HCT116 (cell line): Measurements from ENCODE around the gene THPO. TPM values are rescaled to one million over a fixed set of nuclear protein-coding genes. Genes with fewer than 3 reads are reported as not detected.

Experiments used
- ATAC-seq: fragments of 200-7000 bp; cut with Tn5 transposase; 2 replicates; pipeline ENCODE4 v1.9.1; 2020; ENCODE audit warnings: mild to moderate bottlenecking, moderate library complexity
- BruUV-seq: library from RNA; stranded (reverse); fragments of 400-500 nt; replicated peaks from 2 replicates; lab custom pipeline; 2021; lab: Mats Ljungman, UMichigan
- CTCF ChIA-PET: fragments of 300-600 bp; sonication (Branson Sonifier 250); formaldehyde crosslinking; loops from one replicate; lab custom pipeline; 2021; ENCODE audit warnings: antibody characterized with exemption; lab: Charles Lee
- POLR2A ChIA-PET: fragments of 300-600, 350-600 bp; sonication (Branson Sonifier 250); formaldehyde crosslinking; loops from one replicate; lab custom pipeline; 2021; ENCODE audit warnings: antibody characterized with exemption; lab: Charles Lee
- RAD21 ChIA-PET, 2 experiments: fragments of 300-600 bp; sonication (Branson Sonifier 250); formaldehyde crosslinking; loops; one replicate each; lab custom pipeline; 2023; ENCODE audit warnings: low total read pairs in 2 of 2; ENCODE audit not compliant: uncharacterized antibody in 2 of 2, unreplicated experiment in 2 of 2, low non-redundant PET in 1 of 2; lab: Charles Lee
- DNase-seq: peaks from one replicate; pipeline ENCODE4 v3.0.0-alpha.2; 2010; ENCODE audit warnings: low read depth, low spot score
- H2AFZ ChIP-seq: fragments of 200-600 bp; shearing (Covaris generic), sonication (generic); 2 replicates; pipeline ENCODE4 v1.6.1; 2017; ENCODE audit warnings: low read depth, mixed run types, mixed read lengths, antibody characterized with exemption, low read length; ENCODE audit not compliant: poor library complexity, severe bottlenecking
- H3K27ac ChIP-seq: 2 replicates; pipeline ENCODE4 v1.5.1; 2012; ENCODE audit warnings: low read depth, low read length
- H3K27me3 ChIP-seq: fragments of 200-600 bp; sonication (generic); 2 replicates; pipeline ENCODE4 v1.6.1; 2016; ENCODE audit warnings: mixed run types, low read length, mixed read lengths; ENCODE audit not compliant: insufficient read depth
- H3K36me3 ChIP-seq, 2 experiments: fragments of 200-500 bp in 1 of 2; fragments of 200-600 bp in 1 of 2; sonication (Bioruptor generic) in 1 of 2; sonication (generic) in 1 of 2; 2 replicates each; pipeline versions ENCODE4 v1.5.1 to v1.6.1; 2014 to 2016; ENCODE audit warnings: low read length in 2 of 2, inconsistent platforms in 1 of 2, mixed read lengths in 1 of 2, mixed run types in 1 of 2; ENCODE audit not compliant: insufficient read depth in 2 of 2, control insufficient read depth in 1 of 2
- H3K4me1 ChIP-seq, 2 experiments: fragments of 200-600 bp in 1 of 2; sonication (generic) in 1 of 2; 2 replicates each; pipeline versions ENCODE4 v1.5.1 to v1.6.1; 2012 to 2017; ENCODE audit warnings: low read length in 2 of 2, inconsistent platforms in 1 of 2, mild to moderate bottlenecking in 1 of 2, mixed read lengths in 1 of 2, mixed run types in 1 of 2, moderate library complexity in 1 of 2; ENCODE audit not compliant: insufficient read depth in 2 of 2, control insufficient read depth in 1 of 2
- H3K4me2 ChIP-seq: fragments of 200-600 bp; sonication (generic); 2 replicates; pipeline ENCODE4 v1.6.1; 2017; ENCODE audit warnings: mixed run types, low read length, mixed read lengths
- H3K4me3 ChIP-seq, 2 experiments: fragments of 200-600 bp in 1 of 2; sonication (generic) in 1 of 2; replicated peaks in 1 of 2; 2 replicates each; pipeline ENCODE4 v1.5.1; 2011 to 2016; ENCODE audit warnings: low read length in 2 of 2, control low read depth in 1 of 2, low read depth in 1 of 2, mild to moderate bottlenecking in 1 of 2, mixed read lengths in 1 of 2, mixed run types in 1 of 2
- H3K79me2 ChIP-seq: fragments of 200-600 bp; sonication (generic); 2 replicates; pipeline ENCODE4 v1.6.1; 2017; ENCODE audit warnings: mild to moderate bottlenecking, mixed run types, low read length, moderate library complexity, mixed read lengths; ENCODE audit not compliant: insufficient read depth
- H3K9ac ChIP-seq: fragments of 200-600 bp; sonication (generic); 2 replicates; pipeline ENCODE4 v1.6.1; 2016; ENCODE audit warnings: low read length, mixed read lengths
- H3K9me2 ChIP-seq: fragments of 200-600 bp; sonication (generic), shearing (Covaris generic); 2 replicates; pipeline ENCODE4 v1.6.1; 2017; ENCODE audit warnings: mixed run types, mild to moderate bottlenecking, moderate library complexity; ENCODE audit not compliant: insufficient read depth
- H3K9me3 ChIP-seq, 2 experiments: fragments of 200-500 bp in 1 of 2; fragments of 200-600 bp in 1 of 2; sonication (Bioruptor generic) in 1 of 2; sonication (generic) in 1 of 2; 2 replicates each; pipeline ENCODE4 v1.6.1; 2014 to 2017; ENCODE audit warnings: low read length in 2 of 2, mixed read lengths in 2 of 2, inconsistent platforms in 1 of 2, low read depth in 1 of 2, mild to moderate bottlenecking in 1 of 2, mixed run types in 1 of 2, moderate library complexity in 1 of 2; ENCODE audit not compliant: control insufficient read depth in 1 of 2, insufficient read depth in 1 of 2
- H4K20me1 ChIP-seq: fragments of 200-600 bp; sonication (generic), shearing (Covaris generic); 2 replicates; pipeline ENCODE4 v1.6.1; 2017; ENCODE audit warnings: mixed run types, mild to moderate bottlenecking, moderate library complexity; ENCODE audit not compliant: insufficient read depth
- ELF1 ChIP-seq: IDR thresholded peaks from 2 replicates; pipeline ENCODE4 v1.6.1; 2012; ENCODE audit warnings: low read depth, borderline replicate concordance
- RAD21 ChIP-seq: IDR thresholded peaks from 2 replicates; pipeline ENCODE4 v1.6.1; 2012; ENCODE audit warnings: low read depth, mild to moderate bottlenecking
- TCF7L2 ChIP-seq: IDR thresholded peaks from 2 replicates; pipeline ENCODE4 v1.7.0; 2011; ENCODE audit warnings: borderline replicate concordance, inconsistent platforms; ENCODE audit not compliant: insufficient read depth, insufficient read length; ENCODE audit errors: extremely low read depth
- YY1 ChIP-seq: IDR thresholded peaks from 2 replicates; pipeline ENCODE4 v1.6.1; 2011; ENCODE audit warnings: low read length, low read depth, moderate library complexity, mild to moderate bottlenecking; ENCODE audit not compliant: insufficient replicate concordance; ENCODE audit errors: extremely low read depth
- intact Hi-C: fragments of 100-400 bp; cut with micrococcal nuclease; formaldehyde crosslinking; loops from 2 replicates; pipeline ENCODE4 v1.10.0; 2022
- total RNA-seq: library from RNA; stranded (reverse); gene quantifications from one replicate; pipeline ENCODE4 v1.2.1, GENCODE V29; 2021; ENCODE audit not compliant: unreplicated experiment
- TF ChIP-seq, protein P1 (sequence below): IDR thresholded peaks from 2 replicates; pipeline ENCODE4 v1.6.1; 2012

The THPO gene
- total RNA-seq, 1 experiment from 2014 or later = not detected

DNA sequence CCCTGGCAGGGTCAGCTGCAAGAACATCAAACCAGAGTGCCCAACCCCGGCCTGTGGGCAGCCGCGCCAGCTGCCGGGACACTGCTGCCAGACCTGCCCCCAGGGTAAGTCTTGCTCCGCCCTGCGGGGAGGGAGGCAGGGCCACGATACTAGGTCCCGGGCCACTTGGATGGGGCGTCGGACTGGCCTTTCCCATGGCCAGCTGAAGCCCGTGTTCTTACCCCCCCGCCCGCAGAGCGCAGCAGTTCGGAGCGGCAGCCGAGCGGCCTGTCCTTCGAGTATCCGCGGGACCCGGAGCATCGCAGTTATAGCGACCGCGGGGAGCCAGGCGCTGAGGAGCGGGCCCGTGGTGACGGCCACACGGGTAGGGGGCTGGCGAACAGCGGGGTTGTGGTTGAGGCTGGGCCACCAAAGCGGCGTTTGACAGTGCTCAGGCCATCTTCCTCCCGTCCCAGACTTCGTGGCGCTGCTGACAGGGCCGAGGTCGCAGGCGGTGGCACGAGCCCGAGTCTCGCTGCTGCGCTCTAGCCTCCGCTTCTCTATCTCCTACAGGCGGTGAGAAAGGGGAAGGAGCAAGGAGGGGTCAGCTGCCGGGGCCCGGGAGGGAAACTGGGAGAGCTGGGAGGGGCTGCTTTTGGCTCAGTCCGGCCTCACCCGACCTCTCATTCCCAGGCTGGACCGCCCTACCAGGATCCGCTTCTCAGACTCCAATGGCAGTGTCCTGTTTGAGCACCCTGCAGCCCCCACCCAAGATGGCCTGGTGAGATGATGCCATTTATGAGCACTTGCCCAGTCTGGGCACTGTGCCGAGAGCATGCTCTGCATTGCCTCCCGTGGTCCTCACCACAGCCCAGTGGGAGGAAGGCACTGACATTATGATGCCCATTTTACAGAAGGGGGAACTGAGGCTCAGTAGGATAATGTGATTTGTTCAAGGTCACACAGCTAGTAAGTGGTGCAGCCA is 3.5 kb upstream of the THPO start:
- no peaks in the 10 kb centered on the region for H3K79me2 ChIP-seq
- H3K4me2 ChIP-seq = peak overlapping the region; percentile 87; the same call in 1 of the 2 replicates
- no peak overlapping the region for H2AFZ ChIP-seq
- intact Hi-C loops = no loop called here
- no peaks in the 10 kb centered on the region for H3K9me3 ChIP-seq
- no TSS peak for BruUV-seq
- no peaks in the 10 kb centered on the region for H3K36me3 ChIP-seq
- ATAC-seq (no peak), DNase-seq (no peak)
- H3K27ac ChIP-seq = no peak overlapping the region
- no peaks in the 10 kb centered on the region for H3K9me2 ChIP-seq
- TF ChIP-seq, protein P1, sequence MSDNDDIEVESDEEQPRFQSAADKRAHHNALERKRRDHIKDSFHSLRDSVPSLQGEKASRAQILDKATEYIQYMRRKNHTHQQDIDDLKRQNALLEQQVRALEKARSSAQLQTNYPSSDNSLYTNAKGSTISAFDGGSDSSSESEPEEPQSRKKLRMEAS = no peak
- H4K20me1 ChIP-seq = no peaks in the 10 kb centered on the region
- no peak overlapping the region for H3K9ac ChIP-seq
- H3K4me1 ChIP-seq = peaks cover 4 to 20% of the 10 kb centered on the region in 2 experiments; a peak in 2 of 4 replicates
- POLR2A ChIA-PET = no interaction called here
- CTCF ChIA-PET = no interaction called here
- no peaks in the 10 kb centered on the region for H3K27me3 ChIP-seq
- H3K4me3 ChIP-seq = no peak overlapping the region
- RAD21 ChIA-PET = no interaction called here

DNA sequence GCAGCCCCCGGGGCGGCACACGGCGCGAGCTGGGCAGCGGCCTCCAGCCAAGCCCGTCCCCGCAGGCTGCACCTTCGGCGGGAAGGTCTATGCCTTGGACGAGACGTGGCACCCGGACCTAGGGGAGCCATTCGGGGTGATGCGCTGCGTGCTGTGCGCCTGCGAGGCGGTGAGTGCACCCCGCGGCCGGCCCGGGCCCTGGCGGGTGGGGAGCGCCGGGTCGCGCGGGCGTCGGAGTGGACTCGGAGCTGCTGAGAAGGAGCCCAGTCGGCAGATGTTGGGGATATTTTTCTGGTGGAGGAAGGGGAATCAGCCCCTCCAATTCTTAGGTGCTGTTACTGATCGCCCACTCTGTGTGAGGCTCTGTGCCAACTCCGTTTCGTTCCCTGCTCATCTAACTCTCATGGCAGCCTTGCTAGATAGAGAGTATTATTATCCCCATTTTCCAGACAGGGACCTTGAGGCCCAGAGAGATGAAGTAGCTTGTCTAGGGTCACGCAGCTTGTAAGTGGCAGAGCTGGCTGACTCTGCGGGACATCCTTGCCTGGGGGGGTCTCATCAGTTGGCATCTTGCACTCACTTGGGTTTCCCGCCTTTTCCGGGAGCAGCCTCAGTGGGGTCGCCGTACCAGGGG is 2.7 kb upstream of the THPO start:
- H2AFZ ChIP-seq = peak overlapping the region; percentile 74
- H3K9me3 ChIP-seq = no peaks in the 10 kb centered on the region
- H3K9ac ChIP-seq = peak overlapping the region; percentile 40; the same call in 1 of the 2 replicates
- H3K4me3 ChIP-seq = peak overlapping the region; percentile 36 to 58
- CTCF ChIA-PET = interaction anchor here (1.0 kb wide), 1 partner anchor 9 kb away, joined by 3 read pairs; no protein-coding TSS in a partner anchor
- H3K9me2 ChIP-seq = no peaks in the 10 kb centered on the region
- H4K20me1 ChIP-seq = no peaks in the 10 kb centered on the region
- no peaks in the 10 kb centered on the region for H3K79me2 ChIP-seq
- peaks cover 4 to 20% of the 10 kb centered on the region in 2 experiments; a peak in 2 of 4 replicates for H3K4me1 ChIP-seq
- H3K36me3 ChIP-seq = no peaks in the 10 kb centered on the region
- TF ChIP-seq RAD21 (no peak), ELF1 (no peak), YY1 (no peak), TCF7L2 (no peak)
- POLR2A ChIA-PET = no interaction called here
- H3K27me3 ChIP-seq = no peaks in the 10 kb centered on the region
- no peak for DNase-seq
- peak; percentile 65 for ATAC-seq
- BruUV-seq = no TSS peak
- RAD21 ChIA-PET = no interaction called here
- intact Hi-C loops = no loop called here
- peak overlapping the region; percentile 18; the same call in 1 of the 2 replicates for H3K27ac ChIP-seq
- peak overlapping the region; percentile 87 for H3K4me2 ChIP-seq
